HepG2 (cell line): ENCODE results near the gene SRP9. TPM values are rescaled to one million over a fixed set of nuclear protein-coding genes. Genes with fewer than 3 reads are reported as not detected.

ENCODE experiments used
- ADNP ChIP-seq: sonication (generic); formaldehyde crosslinking; IDR thresholded peaks from 2 replicates; pipeline ENCODE4 v1.4.0; 2020; ENCODE audit warnings: missing genetic modification reagents
- ARNT2 ChIP-seq: sonication (generic); formaldehyde crosslinking; IDR thresholded peaks from 2 replicates; pipeline ENCODE4 v1.8.0; 2022; ENCODE audit warnings: mild to moderate bottlenecking, low read depth, missing genetic modification reagents, moderate library complexity
- BRCA1 ChIP-seq: sonication (generic); formaldehyde crosslinking; IDR thresholded peaks from 2 replicates; pipeline ENCODE4 v1.4.0; 2020; ENCODE audit warnings: missing genetic modification reagents
- CBX2 ChIP-seq, 2 experiments: fragments of 200-600 bp in 1 of 2; sonication (generic); formaldehyde crosslinking in 1 of 2; IDR thresholded peaks; 2 replicates each; pipeline versions ENCODE4 v1.7.0 to v1.8.1; 2018 to 2022; ENCODE audit warnings: low read depth in 2 of 2, low read length in 1 of 2, mild to moderate bottlenecking in 1 of 2, missing genetic modification reagents in 1 of 2
- CC2D1A ChIP-seq: sonication (generic); formaldehyde crosslinking; IDR thresholded peaks from 2 replicates; pipeline ENCODE4 v1.8.1; 2023; ENCODE audit warnings: mild to moderate bottlenecking, missing genetic modification reagents
- HINFP ChIP-seq: sonication (generic); formaldehyde crosslinking; IDR thresholded peaks from 2 replicates; pipeline ENCODE4 v1.4.0; 2020; ENCODE audit warnings: low read depth, mild to moderate bottlenecking, missing genetic modification reagents
- HOXD1 ChIP-seq: sonication (generic); formaldehyde crosslinking; IDR thresholded peaks from 2 replicates; pipeline ENCODE4 v1.5.0; 2020; ENCODE audit warnings: missing genetic modification reagents
- KMT2A ChIP-seq: sonication (generic); formaldehyde crosslinking; IDR thresholded peaks from 2 replicates; pipeline ENCODE4 v1.4.0; 2020; ENCODE audit warnings: missing genetic modification reagents
- MEIS1 ChIP-seq: sonication (generic); formaldehyde crosslinking; IDR thresholded peaks from 2 replicates; pipeline ENCODE4 v1.9.0; 2021; ENCODE audit warnings: mild to moderate bottlenecking, missing genetic modification reagents, moderate library complexity, borderline replicate concordance
- PAWR ChIP-seq: sonication (generic); formaldehyde crosslinking; IDR thresholded peaks from 2 replicates; pipeline ENCODE4 v1.4.0; 2020; ENCODE audit warnings: missing genetic modification reagents, mild to moderate bottlenecking, borderline replicate concordance
- PLRG1 ChIP-seq: fragments of 450-650 bp; conservative IDR thresholded peaks from 2 replicates; pipeline ENCODE4 v1.6.1; 2016
- SMC3 ChIP-seq: IDR thresholded peaks from 2 replicates; pipeline ENCODE4 v1.6.1; 2011; ENCODE audit warnings: low read length, improper control_type of control experiment
- SP5 ChIP-seq: IDR thresholded peaks from 2 replicates; pipeline ENCODE4 v1.6.1; 2016; ENCODE audit warnings: low read depth, borderline replicate concordance
- SSRP1 ChIP-seq: IDR thresholded peaks from 2 replicates; pipeline ENCODE4 v1.6.1; 2016; ENCODE audit warnings: control low read depth
- TEAD2 ChIP-seq: sonication (generic); formaldehyde crosslinking; IDR thresholded peaks from 2 replicates; pipeline ENCODE4 v1.9.0; 2021; ENCODE audit warnings: missing genetic modification reagents
- ZBTB4 ChIP-seq: sonication (generic); formaldehyde crosslinking; IDR thresholded peaks from 2 replicates; pipeline ENCODE4 v1.4.0; 2020; ENCODE audit warnings: missing genetic modification reagents, mild to moderate bottlenecking, borderline replicate concordance
- ZBTB43 ChIP-seq: sonication (generic); formaldehyde crosslinking; conservative IDR thresholded peaks from 2 replicates; pipeline ENCODE4 v1.4.0; 2020; ENCODE audit warnings: missing genetic modification reagents
- ZC3H13 ChIP-seq: sonication (generic); formaldehyde crosslinking; IDR thresholded peaks from 2 replicates; pipeline ENCODE4 v1.8.1; 2023; ENCODE audit warnings: mild to moderate bottlenecking, missing genetic modification reagents, moderate library complexity
- ZNF274 ChIP-seq: sonication (generic); formaldehyde crosslinking; IDR thresholded peaks from 2 replicates; pipeline ENCODE4 v1.5.1; 2020; ENCODE audit warnings: mild to moderate bottlenecking, missing genetic modification reagents
- ZNF329 ChIP-seq: sonication (generic); formaldehyde crosslinking; IDR thresholded peaks from 2 replicates; pipeline ENCODE4 v1.9.0; 2021; ENCODE audit warnings: low read depth, mild to moderate bottlenecking, missing genetic modification reagents
- ZNF331 ChIP-seq: sonication (generic); formaldehyde crosslinking; IDR thresholded peaks from 2 replicates; pipeline ENCODE4 v1.4.0; 2020; ENCODE audit warnings: missing genetic modification reagents
- ZNF564 ChIP-seq: sonication (generic); formaldehyde crosslinking; IDR thresholded peaks from 2 replicates; pipeline ENCODE4 v1.8.1; 2023; ENCODE audit warnings: mild to moderate bottlenecking, missing genetic modification reagents
- ZNF567 ChIP-seq: sonication (generic); formaldehyde crosslinking; IDR thresholded peaks from 2 replicates; pipeline ENCODE4 v1.8.1; 2023; ENCODE audit warnings: mild to moderate bottlenecking, missing genetic modification reagents, borderline replicate concordance
- ZNF7 ChIP-seq: IDR thresholded peaks from 2 replicates; pipeline ENCODE4 v1.6.1; 2016; ENCODE audit warnings: missing biosample characterization, missing genetic modification reagents
- ZNF703 ChIP-seq: sonication (generic); formaldehyde crosslinking; IDR thresholded peaks from 2 replicates; pipeline ENCODE4 v1.5.1; 2020; ENCODE audit warnings: missing genetic modification reagents, mild to moderate bottlenecking, moderate library complexity, borderline replicate concordance
- ZNF775 ChIP-seq: sonication (generic); formaldehyde crosslinking; IDR thresholded peaks from 2 replicates; pipeline ENCODE4 v1.4.0; 2020; ENCODE audit warnings: missing genetic modification reagents, mild to moderate bottlenecking, moderate library complexity, borderline replicate concordance
- polyA plus RNA-seq, 8 experiments: library from polyadenylated mRNA; depleted of rRNA in 3 of 8; stranded (reverse) in 7 of 8; unstranded in 1 of 8; fragments of >200 nt; fragmentation: Illumina TruSeq in 4 of 8; extraction: Trizol in 4 of 8; gene quantifications; 2 replicates each; pipeline versions ENCODE4 v1.2.1 to v1.2.3, GENCODE V29; 2011 to 2016; ENCODE audit warnings: low read depth in 4 of 8, missing spikeins in 1 of 8, mixed read lengths in 1 of 8; ENCODE audit not compliant: insufficient read depth in 1 of 8
- total RNA-seq, 5 experiments: library from RNA; depleted of rRNA; stranded (reverse); fragments of >200 nt; fragmentation: Illumina TruSeq; extraction: Trizol; gene quantifications; 2 replicates each; pipeline ENCODE4 v1.2.3, GENCODE V29; 2016; ENCODE audit warnings: low read depth in 1 of 5

SRP9 gene
- total and polyA plus RNA-seq, 2 of the 13 experiments (the other 11 are each of a cell fraction or from before 2014, with no cell fraction given), result 251 to 307 TPM

GRCh38 chr1:225809842-225810578 lies 32.4 kb downstream of the SRP9 start, which contains the start of gene EPHX1 (continued):
- TF ChIP-seq ZBTB43 (CRISPR knock-in tag), result no peak
- TF ChIP-seq PAWR (CRISPR knock-in tag), result no peak
- no peak for TF ChIP-seq SSRP1
- peak; percentile 29; the same call in 1 of the 2 replicates for TF ChIP-seq HINFP (CRISPR knock-in tag)
- TF ChIP-seq ZNF703 (CRISPR knock-in tag), result no peak
- TF ChIP-seq ZNF331 (CRISPR knock-in tag), result no peak
- TF ChIP-seq ZBTB4 (CRISPR knock-in tag), result no peak
- TF ChIP-seq ZNF567 (CRISPR knock-in tag), result no peak
- no peak for TF ChIP-seq ZNF775 (CRISPR knock-in tag)
- no peak for TF ChIP-seq TEAD2 (CRISPR knock-in tag)
- TF ChIP-seq SP5 (CRISPR knock-in tag), result no peak
- no peak for TF ChIP-seq ZNF7 (CRISPR knock-in tag)
- no peak for TF ChIP-seq PLRG1
- TF ChIP-seq ZNF564, result 0 out of 2 replicates have a peak, but pooled peaks have one; percentile 11
- no peak for TF ChIP-seq ZNF329 (CRISPR knock-in tag)
- TF ChIP-seq ADNP (CRISPR knock-in tag), result no peak
- TF ChIP-seq ZNF274 (CRISPR knock-in tag), result no peak
- no peak for TF ChIP-seq CBX2 (IDR thresholded peaks at IDR 0.05; ENCODE audit: low read depth, low read length)
- TF ChIP-seq CBX2 (CRISPR knock-in tag; IDR thresholded peaks at IDR 0.05; ENCODE audit: low read depth), result no peak
- peak; percentile 20; the same call in 1 of the 2 replicates for TF ChIP-seq ARNT2
- TF ChIP-seq KMT2A (CRISPR knock-in tag), result peak; percentile 33; the same call in 1 of the 2 replicates
- TF ChIP-seq SMC3, result no peak
- TF ChIP-seq MEIS1, result no peak
- no peak for TF ChIP-seq ZC3H13 (CRISPR knock-in tag)
- TF ChIP-seq BRCA1 (CRISPR knock-in tag), result no peak
- TF ChIP-seq CC2D1A (CRISPR knock-in tag), result no peak
- 0 out of 2 replicates have a peak, but pooled peaks have one; percentile 23 for TF ChIP-seq HOXD1 (CRISPR knock-in tag)
